Fibroblast of pulmonary artery (primary cell): ENCODE results near the gene TRMT44.

Experiments
- DNase-seq: peaks from one replicate; pipeline ENCODE4 v3.0.0-alpha.2; 2010; ENCODE audit warnings: low read depth
- H3K4me3 ChIP-seq: replicated peaks from 2 replicates; pipeline ENCODE4 v1.5.1; 2011; ENCODE audit warnings: low read depth, mild to moderate bottlenecking, control low read depth, low read length, moderate library complexity
- CTCF ChIP-seq: IDR thresholded peaks from 2 replicates; pipeline ENCODE4 v1.5.1; 2011; ENCODE audit warnings: mild to moderate bottlenecking, control low read depth, low read length, inconsistent platforms; ENCODE audit errors: missing control alignments

The TRMT44 gene

GRCh38 chr4:8401665-8402064, 38.9 kb upstream of the TRMT44 start:
- H3K4me3 ChIP-seq: no peak overlapping the region
- no peak for DNase-seq
- no peak for TF ChIP-seq CTCF

- TF ChIP-seq CTCF: no peak
- H3K4me3 ChIP-seq: no peak overlapping the region
- DNase-seq: no peak
These were observed 38.4 kb upstream of the TRMT44 start for GRCh38 chr4:8402181-8402597.

- H3K4me3 ChIP-seq: no peak overlapping the region
- DNase-seq: no peak
- no peak for TF ChIP-seq CTCF
These were observed 37.9 kb upstream of the TRMT44 start for GRCh38 chr4:8402640-8403039.

- H3K4me3 ChIP-seq: no peak overlapping the region
- peak; percentile 86 for DNase-seq
These were observed 37.3 kb upstream of the TRMT44 start for GRCh38 chr4:8403173-8403753.

GRCh38 chr4:8403976-8404375, 36.6 kb upstream of the TRMT44 start:
- TF ChIP-seq CTCF: no peak
- no peak overlapping the region for H3K4me3 ChIP-seq
- no peak for DNase-seq

More at GRCh38 chr4:8403173-8403753, 37.3 kb upstream of the TRMT44 start:
- TF ChIP-seq CTCF: peak; percentile 94

GRCh38 chr4:8404791-8405515, 35.6 kb upstream of the TRMT44 start:
- no peak for DNase-seq
- H3K4me3 ChIP-seq: no peak overlapping the region
- TF ChIP-seq CTCF: no peak

GRCh38 chr4:8405516-8405875, 35.1 kb upstream of the TRMT44 start:
- H3K4me3 ChIP-seq: no peak overlapping the region
- no peak for TF ChIP-seq CTCF
- no peak for DNase-seq
